Liver (tissue), 9 donors: Measurements from ENCODE around the gene CLIC5. TPM values are rescaled to one million over a fixed set of nuclear protein-coding genes. Genes with fewer than 3 reads are reported as not detected.

Source experiments
- DNase-seq: peaks from one replicate; pipeline ENCODE4 v3.0.0-alpha.2; 2017; ENCODE audit warnings: low spot score
- H3K27ac ChIP-seq, 2 donors: one replicate each; pipeline ENCODE4 v1.7.0; 2013; ENCODE audit warnings: inconsistent platforms in 2 of 2, low read length in 2 of 2, control low read depth in 1 of 2, low read depth in 1 of 2, mild to moderate bottlenecking in 1 of 2
- H3K27me3 ChIP-seq, 4 donors: one replicate each; pipeline versions ENCODE4 v1.6.1 to v1.7.0; 2013; ENCODE audit warnings: low read length in 3 of 4, inconsistent platforms in 1 of 4, mild to moderate bottlenecking in 1 of 4, moderate library complexity in 1 of 4; ENCODE audit not compliant: control insufficient read depth in 4 of 4, insufficient read depth in 4 of 4
- H3K36me3 ChIP-seq, 4 donors: one replicate each; pipeline versions ENCODE4 v1.6.1 to v1.7.0; 2013; ENCODE audit warnings: low read length in 3 of 4, mild to moderate bottlenecking in 3 of 4, low read depth in 1 of 4, moderate library complexity in 1 of 4; ENCODE audit not compliant: control insufficient read depth in 4 of 4, insufficient read depth in 3 of 4
- H3K4me1 ChIP-seq, 4 donors: one replicate each; pipeline versions ENCODE4 v1.6.1 to v1.7.0; 2013; ENCODE audit warnings: low read length in 3 of 4, mild to moderate bottlenecking in 3 of 4, moderate library complexity in 1 of 4; ENCODE audit not compliant: control insufficient read depth in 4 of 4, insufficient read depth in 4 of 4
- H3K4me3 ChIP-seq, 3 donors: one replicate each; pipeline versions ENCODE4 v1.6.1 to v1.7.0; 2013; ENCODE audit warnings: low read length in 3 of 3, control low read depth in 1 of 3, low read depth in 1 of 3, mild to moderate bottlenecking in 1 of 3
- H3K9ac ChIP-seq, 2 donors: one replicate each; pipeline ENCODE4 v1.7.0; 2013; ENCODE audit warnings: low read length in 2 of 2, mild to moderate bottlenecking in 2 of 2, moderate library complexity in 2 of 2, control low read depth in 1 of 2, low read depth in 1 of 2
- H3K9me3 ChIP-seq, 4 donors: one replicate each; pipeline versions ENCODE4 v1.6.1 to v1.7.0; 2013; ENCODE audit warnings: low read length in 3 of 4; ENCODE audit not compliant: control insufficient read depth in 4 of 4
- EGR1 ChIP-seq, 2 donors: IDR thresholded peaks; 2 replicates each; pipeline ENCODE4 v1.6.1; 2016 to 2018; ENCODE audit warnings: antibody characterized with exemption in 2 of 2, low read depth in 2 of 2
- FOXA1 ChIP-seq: IDR thresholded peaks from 2 replicates; pipeline ENCODE4 v1.6.1; 2016; ENCODE audit warnings: antibody characterized with exemption
- FOXA2 ChIP-seq: IDR thresholded peaks from 2 replicates; pipeline ENCODE4 v1.6.1; 2016; ENCODE audit warnings: antibody characterized with exemption
- GABPA ChIP-seq, 2 donors: IDR thresholded peaks in 1 of 2; conservative IDR thresholded peaks in 1 of 2; 2 replicates each; pipeline ENCODE4 v1.6.1; 2016; ENCODE audit warnings: antibody characterized with exemption in 2 of 2, mild to moderate bottlenecking in 1 of 2, moderate library complexity in 1 of 2
- HNF4A ChIP-seq, 2 donors: conservative IDR thresholded peaks; 2 replicates each; pipeline ENCODE4 v1.6.1; 2016; ENCODE audit warnings: antibody characterized with exemption in 2 of 2, mild to moderate bottlenecking in 2 of 2
- HNF4G ChIP-seq: IDR thresholded peaks from 2 replicates; pipeline ENCODE4 v1.6.1; 2016; ENCODE audit warnings: antibody characterized with exemption
- JUND ChIP-seq, 2 donors: IDR thresholded peaks; 2 replicates each; pipeline ENCODE4 v1.6.1; 2016; ENCODE audit warnings: antibody characterized with exemption in 2 of 2
- RAD21 ChIP-seq, 2 donors: IDR thresholded peaks; 2 replicates each; pipeline ENCODE4 v1.6.1; 2016; ENCODE audit warnings: antibody characterized with exemption in 2 of 2, mild to moderate bottlenecking in 2 of 2
- RXRA ChIP-seq, 2 donors: IDR thresholded peaks; 2 replicates each; pipeline ENCODE4 v1.6.1; 2017 to 2018; ENCODE audit warnings: antibody characterized with exemption in 2 of 2, mild to moderate bottlenecking in 1 of 2
- SP1 ChIP-seq: IDR thresholded peaks from 2 replicates; pipeline ENCODE4 v1.6.1; 2018; ENCODE audit warnings: antibody characterized with exemption, mild to moderate bottlenecking
- YY1 ChIP-seq: IDR thresholded peaks from 2 replicates; pipeline ENCODE4 v1.6.1; 2016; ENCODE audit warnings: antibody characterized with exemption, mild to moderate bottlenecking
- WGBS: extraction: QIAGEN DNeasy Blood & Tissue Kit; methylation state at CpG from one replicate; pipeline ENCODE4 v1.1.7; 2013; 5-methylcytosine and 5-hydroxymethylcytosine counted together
- polyA plus RNA-seq, 2 donors: library from polyadenylated mRNA; stranded (reverse) in 1 of 2; unstranded in 1 of 2; fragments of 200-250 nt in 1 of 2; fragments of >200 nt in 1 of 2; fragmentation: Nextera tagmentation in 1 of 2; extraction: Ambion mirVana in 1 of 2; gene quantifications; one replicate each; pipeline versions ENCODE4 v1.2.1 to v1.2.3, GENCODE V29; 2013 to 2015
- total RNA-seq, 2 donors: library from RNA; depleted of rRNA; stranded (reverse); fragments of >200 nt; gene quantifications; one replicate each; pipeline ENCODE4 v1.2.3, GENCODE V29; 2014
- TF ChIP-seq, protein P1 (sequence below): IDR thresholded peaks from 2 replicates; pipeline ENCODE4 v1.6.1; 2016; ENCODE audit warnings: antibody characterized with exemption
- TF ChIP-seq, protein P2 (sequence below): fragments of 150-350 bp; IDR thresholded peaks from 2 replicates; pipeline ENCODE4 v1.5.1; 2017; ENCODE audit warnings: improper control_type of control experiment, low read depth, low read length; ENCODE audit not compliant: missing input control
- TF ChIP-seq, protein P3 (sequence below): IDR thresholded peaks from 2 replicates; pipeline ENCODE4 v1.6.1; 2016; ENCODE audit warnings: antibody characterized with exemption, mild to moderate bottlenecking
- donor health status: healthy.
- donor health status: healthy.
- donor health status: healthy.
- donor health status: healthy.
- donor health status: healthy.

CLIC5 gene
- total and polyA plus RNA-seq, 4 donors = 0.05 to 0.33 (median 0.14) TPM

DNA sequence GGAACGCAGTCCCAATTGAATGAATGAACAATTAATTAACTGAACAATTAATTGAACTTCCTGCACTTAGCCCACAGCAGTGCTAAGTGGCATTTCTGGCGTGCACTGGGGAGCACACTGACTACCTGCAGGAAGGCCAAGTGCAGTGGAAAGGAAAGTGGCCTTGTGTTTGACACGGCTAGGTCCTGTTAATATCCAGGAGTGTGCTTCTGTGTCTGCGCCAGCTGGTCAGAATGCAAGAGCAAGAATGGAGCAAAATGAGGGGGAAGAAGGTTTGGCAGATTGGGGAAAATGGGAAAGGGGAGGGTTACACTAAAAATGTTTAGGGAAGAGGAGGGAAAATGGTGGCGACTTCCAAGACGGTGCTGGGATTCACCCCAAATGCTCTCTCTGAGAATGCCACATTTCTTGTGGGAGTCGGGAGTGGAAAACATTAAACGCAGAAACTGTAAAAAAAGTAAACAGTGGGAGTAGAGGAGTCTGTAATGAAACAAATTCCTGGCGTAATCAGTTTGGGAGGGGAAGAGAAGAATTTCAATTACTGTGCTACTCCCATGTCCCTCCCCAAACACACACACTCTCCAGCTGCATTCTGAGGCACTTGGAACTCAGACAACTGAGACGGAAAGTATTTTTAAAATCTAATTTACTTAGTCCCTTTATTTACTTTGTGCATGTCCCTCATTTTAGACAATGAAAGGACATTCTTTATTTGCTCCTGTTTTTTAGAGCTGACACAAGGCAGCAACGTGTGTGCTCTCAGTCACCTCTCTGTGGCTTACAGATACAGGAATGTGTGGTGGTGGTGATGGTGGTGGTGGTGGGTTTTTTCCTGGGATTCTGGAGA is 64.1 kb downstream of the CLIC5 start:
- Histone ChIP-seq H3K4me1 (no peaks in the 10 kb centered on the region), H3K4me3 (no peak overlapping the region), H3K9me3 (no peaks in the 10 kb centered on the region), H3K9ac (no peak overlapping the region), H3K27ac (no peak overlapping the region), H3K36me3 (no peaks in the 10 kb centered on the region), H3K27me3 (no peaks in the 10 kb centered on the region)
- WGBS = 73% methylated on average over 11 of the region's 11 CpGs
- TF ChIP-seq RXRA (IDR thresholded peaks at IDR 0.05) (no peak), FOXA2 (no peak), RAD21 (IDR thresholded peaks at IDR 0.05) (no peak), FOXA1 (no peak), JUND (IDR thresholded peaks at IDR 0.05) (no peak), GABPA (IDR thresholded peaks at IDR 0.05 in 1 of 2, conservative IDR thresholded peaks at IDR 0.05 in 1 of 2) (no peak), YY1 (no peak), EGR1 (IDR thresholded peaks at IDR 0.05; ENCODE audit: low read depth in 2 of 2) (no peak), SP1 (no peak)
- TF ChIP-seq, protein P1, sequence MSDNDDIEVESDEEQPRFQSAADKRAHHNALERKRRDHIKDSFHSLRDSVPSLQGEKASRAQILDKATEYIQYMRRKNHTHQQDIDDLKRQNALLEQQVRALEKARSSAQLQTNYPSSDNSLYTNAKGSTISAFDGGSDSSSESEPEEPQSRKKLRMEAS = no peak
- TF ChIP-seq, protein P2, sequence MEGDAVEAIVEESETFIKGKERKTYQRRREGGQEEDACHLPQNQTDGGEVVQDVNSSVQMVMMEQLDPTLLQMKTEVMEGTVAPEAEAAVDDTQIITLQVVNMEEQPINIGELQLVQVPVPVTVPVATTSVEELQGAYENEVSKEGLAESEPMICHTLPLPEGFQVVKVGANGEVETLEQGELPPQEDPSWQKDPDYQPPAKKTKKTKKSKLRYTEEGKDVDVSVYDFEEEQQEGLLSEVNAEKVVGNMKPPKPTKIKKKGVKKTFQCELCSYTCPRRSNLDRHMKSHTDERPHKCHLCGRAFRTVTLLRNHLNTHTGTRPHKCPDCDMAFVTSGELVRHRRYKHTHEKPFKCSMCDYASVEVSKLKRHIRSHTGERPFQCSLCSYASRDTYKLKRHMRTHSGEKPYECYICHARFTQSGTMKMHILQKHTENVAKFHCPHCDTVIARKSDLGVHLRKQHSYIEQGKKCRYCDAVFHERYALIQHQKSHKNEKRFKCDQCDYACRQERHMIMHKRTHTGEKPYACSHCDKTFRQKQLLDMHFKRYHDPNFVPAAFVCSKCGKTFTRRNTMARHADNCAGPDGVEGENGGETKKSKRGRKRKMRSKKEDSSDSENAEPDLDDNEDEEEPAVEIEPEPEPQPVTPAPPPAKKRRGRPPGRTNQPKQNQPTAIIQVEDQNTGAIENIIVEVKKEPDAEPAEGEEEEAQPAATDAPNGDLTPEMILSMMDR = no peak
- TF ChIP-seq, protein P3, sequence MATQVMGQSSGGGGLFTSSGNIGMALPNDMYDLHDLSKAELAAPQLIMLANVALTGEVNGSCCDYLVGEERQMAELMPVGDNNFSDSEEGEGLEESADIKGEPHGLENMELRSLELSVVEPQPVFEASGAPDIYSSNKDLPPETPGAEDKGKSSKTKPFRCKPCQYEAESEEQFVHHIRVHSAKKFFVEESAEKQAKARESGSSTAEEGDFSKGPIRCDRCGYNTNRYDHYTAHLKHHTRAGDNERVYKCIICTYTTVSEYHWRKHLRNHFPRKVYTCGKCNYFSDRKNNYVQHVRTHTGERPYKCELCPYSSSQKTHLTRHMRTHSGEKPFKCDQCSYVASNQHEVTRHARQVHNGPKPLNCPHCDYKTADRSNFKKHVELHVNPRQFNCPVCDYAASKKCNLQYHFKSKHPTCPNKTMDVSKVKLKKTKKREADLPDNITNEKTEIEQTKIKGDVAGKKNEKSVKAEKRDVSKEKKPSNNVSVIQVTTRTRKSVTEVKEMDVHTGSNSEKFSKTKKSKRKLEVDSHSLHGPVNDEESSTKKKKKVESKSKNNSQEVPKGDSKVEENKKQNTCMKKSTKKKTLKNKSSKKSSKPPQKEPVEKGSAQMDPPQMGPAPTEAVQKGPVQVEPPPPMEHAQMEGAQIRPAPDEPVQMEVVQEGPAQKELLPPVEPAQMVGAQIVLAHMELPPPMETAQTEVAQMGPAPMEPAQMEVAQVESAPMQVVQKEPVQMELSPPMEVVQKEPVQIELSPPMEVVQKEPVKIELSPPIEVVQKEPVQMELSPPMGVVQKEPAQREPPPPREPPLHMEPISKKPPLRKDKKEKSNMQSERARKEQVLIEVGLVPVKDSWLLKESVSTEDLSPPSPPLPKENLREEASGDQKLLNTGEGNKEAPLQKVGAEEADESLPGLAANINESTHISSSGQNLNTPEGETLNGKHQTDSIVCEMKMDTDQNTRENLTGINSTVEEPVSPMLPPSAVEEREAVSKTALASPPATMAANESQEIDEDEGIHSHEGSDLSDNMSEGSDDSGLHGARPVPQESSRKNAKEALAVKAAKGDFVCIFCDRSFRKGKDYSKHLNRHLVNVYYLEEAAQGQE = no peak
- DNase-seq = no peak

DNA sequence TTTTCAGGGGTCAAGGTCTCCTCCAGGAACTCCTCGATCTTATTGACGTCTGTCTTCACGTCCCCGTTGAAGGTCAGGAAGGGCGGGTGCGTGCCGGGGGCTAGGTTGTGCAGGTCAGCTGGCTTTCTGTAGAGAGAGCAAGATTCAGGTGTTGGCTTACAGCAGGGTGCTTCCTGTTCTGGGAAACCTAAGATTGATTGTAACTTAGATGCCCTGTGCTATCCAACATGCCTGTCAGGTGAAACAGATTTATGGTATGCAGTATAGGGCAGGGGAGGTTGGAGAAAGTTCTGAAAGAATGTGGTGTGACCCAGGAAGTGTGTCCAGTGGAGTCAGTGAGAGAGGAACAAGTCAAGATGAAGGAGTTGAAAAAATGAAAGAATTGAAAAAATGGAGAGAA is 66.4 kb downstream of the CLIC5 start:
- Histone ChIP-seq H3K4me1 (no peaks in the 10 kb centered on the region), H3K27me3 (no peaks in the 10 kb centered on the region), H3K36me3 (no peaks in the 10 kb centered on the region), H3K27ac (no peak overlapping the region), H3K9ac (no peak overlapping the region), H3K9me3 (no peaks in the 10 kb centered on the region), H3K4me3 (no peak overlapping the region)
- DNase-seq = no peak
- no peak for TF ChIP-seq HNF4G
- TF ChIP-seq, protein P3 = no peak
- no peak for TF ChIP-seq HNF4A (conservative IDR thresholded peaks at IDR 0.05)
- no peak for TF ChIP-seq JUND (IDR thresholded peaks at IDR 0.05)
- 65% methylated on average over 7 of the region's 7 CpGs for WGBS
